GM06990 (cell line): ENCODE data around the gene URAD.

Experiments
- DNase-seq: peaks from one replicate; pipeline ENCODE4 v3.0.0-alpha.2; 2011; ENCODE audit not compliant: insufficient read length; ENCODE audit errors: extremely low read depth
- H3K27me3 ChIP-seq: replicated peaks from 2 replicates; pipeline ENCODE4 v1.6.0; 2011; ENCODE audit warnings: low read length; ENCODE audit not compliant: control insufficient read depth, insufficient read depth
- H3K36me3 ChIP-seq: 2 replicates; pipeline ENCODE4 v1.5.1; 2011; ENCODE audit warnings: low read length; ENCODE audit not compliant: control insufficient read depth, insufficient read depth
- H3K4me3 ChIP-seq: replicated peaks from 2 replicates; pipeline ENCODE4 v1.5.1; 2011; ENCODE audit warnings: low read depth, mild to moderate bottlenecking, control low read depth, low read length
- CTCF ChIP-seq: IDR thresholded peaks from 2 replicates; pipeline ENCODE4 v1.5.1; 2011; ENCODE audit warnings: low read length, control low read depth, mild to moderate bottlenecking, inconsistent platforms; ENCODE audit not compliant: insufficient read depth, poor library complexity, severe bottlenecking

Gene URAD

GRCh38 chr13:27971236-27971645, 17.3 kb downstream of the URAD start:
- H3K27me3 ChIP-seq, result peaks cover 5% of the 10 kb centered on the region

GRCh38 chr13:27970382-27971235, 17.9 kb downstream of the URAD start:
- Histone ChIP-seq H3K36me3 (no peaks in the 10 kb centered on the region), H3K4me3 (no peak overlapping the region), H3K27me3 (peaks cover 1% of the 10 kb centered on the region)
- DNase-seq, result no peak
- no peak for TF ChIP-seq CTCF

More at GRCh38 chr13:27971236-27971645, 17.3 kb downstream of the URAD start:
- Histone ChIP-seq H3K4me3 (no peak overlapping the region), H3K36me3 (no peaks in the 10 kb centered on the region)
- no peak for TF ChIP-seq CTCF
- DNase-seq, result no peak

GRCh38 chr13:27969866-27970229, 18.6 kb downstream of the URAD start:
- no peak for TF ChIP-seq CTCF
- Histone ChIP-seq H3K4me3 (no peak overlapping the region), H3K27me3 (peaks cover 3% of the 10 kb centered on the region), H3K36me3 (no peaks in the 10 kb centered on the region)
- DNase-seq, result no peak

- TF ChIP-seq CTCF, result no peak
- Histone ChIP-seq H3K27me3 (peaks cover 2% of the 10 kb centered on the region; the same call in 1 of the 2 replicates), H3K36me3 (no peaks in the 10 kb centered on the region), H3K4me3 (no peak within 1 kb of the TSS)
- DNase-seq, result no peak
Measured at GRCh38 chr13:27969082-27969865, 19.2 kb downstream of the URAD start, which contains the start of gene CDX2. CDX2 (minus strand) TSS chr13:27969315; CDS start chr13:27969006, 309 bp downstream.

- DNase-seq, result no peak
- Histone ChIP-seq H3K4me3 (no peak overlapping the region), H3K36me3 (no peaks in the 10 kb centered on the region), H3K27me3 (peaks cover 2% of the 10 kb centered on the region; the same call in 1 of the 2 replicates)
- no peak for TF ChIP-seq CTCF
Measured at GRCh38 chr13:27968316-27969081, 20.0 kb downstream of the URAD start.
